ENCODE data around the gene ADGRD1. TPM values are rescaled to one million over a fixed set of nuclear protein-coding genes. Genes with fewer than 3 reads are reported as not detected.

The ADGRD1 gene
- total RNA-seq, 1 donor from 2014 or later: 1.0 TPM

DNA sequence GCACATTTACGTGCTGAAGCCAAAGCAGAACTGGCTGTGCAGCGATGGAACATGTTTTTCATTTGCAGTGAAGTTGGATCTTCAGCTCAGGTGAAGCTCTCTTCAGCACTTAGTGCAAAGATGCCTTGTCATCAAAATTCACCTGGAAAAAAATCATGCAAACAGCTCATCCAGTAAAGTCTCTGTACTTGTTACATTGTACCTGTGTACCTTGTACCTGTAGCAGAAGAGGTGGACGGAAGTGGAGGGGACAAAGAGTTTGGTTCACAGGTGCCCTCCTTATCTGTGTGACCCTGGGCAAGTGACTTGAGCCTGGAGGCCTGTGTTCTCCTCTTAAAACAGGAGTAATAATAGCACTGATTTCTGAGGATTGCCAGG is 54.0 kb downstream of the ADGRD1 start:
- no peak for DNase-seq (ENCODE audit: extremely low spot score, unreplicated experiment)
- TF ChIP-seq, protein P1, sequence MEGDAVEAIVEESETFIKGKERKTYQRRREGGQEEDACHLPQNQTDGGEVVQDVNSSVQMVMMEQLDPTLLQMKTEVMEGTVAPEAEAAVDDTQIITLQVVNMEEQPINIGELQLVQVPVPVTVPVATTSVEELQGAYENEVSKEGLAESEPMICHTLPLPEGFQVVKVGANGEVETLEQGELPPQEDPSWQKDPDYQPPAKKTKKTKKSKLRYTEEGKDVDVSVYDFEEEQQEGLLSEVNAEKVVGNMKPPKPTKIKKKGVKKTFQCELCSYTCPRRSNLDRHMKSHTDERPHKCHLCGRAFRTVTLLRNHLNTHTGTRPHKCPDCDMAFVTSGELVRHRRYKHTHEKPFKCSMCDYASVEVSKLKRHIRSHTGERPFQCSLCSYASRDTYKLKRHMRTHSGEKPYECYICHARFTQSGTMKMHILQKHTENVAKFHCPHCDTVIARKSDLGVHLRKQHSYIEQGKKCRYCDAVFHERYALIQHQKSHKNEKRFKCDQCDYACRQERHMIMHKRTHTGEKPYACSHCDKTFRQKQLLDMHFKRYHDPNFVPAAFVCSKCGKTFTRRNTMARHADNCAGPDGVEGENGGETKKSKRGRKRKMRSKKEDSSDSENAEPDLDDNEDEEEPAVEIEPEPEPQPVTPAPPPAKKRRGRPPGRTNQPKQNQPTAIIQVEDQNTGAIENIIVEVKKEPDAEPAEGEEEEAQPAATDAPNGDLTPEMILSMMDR (IDR thresholded peaks at IDR 0.05): no peak
- no peak overlapping the region for H3K4me3 Mint-ChIP-seq (ENCODE audit: unreplicated experiment)
- no peaks in the 10 kb centered on the region for H3K4me1 Mint-ChIP-seq (ENCODE audit: unreplicated experiment)
- H3K27ac Mint-ChIP-seq (ENCODE audit: unreplicated experiment): no peak overlapping the region
- no peaks in the 10 kb centered on the region for H3K9me3 Mint-ChIP-seq (ENCODE audit: unreplicated experiment)
- H3K27me3 Mint-ChIP-seq (ENCODE audit: unreplicated experiment): peaks cover 3% of the 10 kb centered on the region
- H3K36me3 Mint-ChIP-seq (ENCODE audit: unreplicated experiment): no peaks in the 10 kb centered on the region

DNA sequence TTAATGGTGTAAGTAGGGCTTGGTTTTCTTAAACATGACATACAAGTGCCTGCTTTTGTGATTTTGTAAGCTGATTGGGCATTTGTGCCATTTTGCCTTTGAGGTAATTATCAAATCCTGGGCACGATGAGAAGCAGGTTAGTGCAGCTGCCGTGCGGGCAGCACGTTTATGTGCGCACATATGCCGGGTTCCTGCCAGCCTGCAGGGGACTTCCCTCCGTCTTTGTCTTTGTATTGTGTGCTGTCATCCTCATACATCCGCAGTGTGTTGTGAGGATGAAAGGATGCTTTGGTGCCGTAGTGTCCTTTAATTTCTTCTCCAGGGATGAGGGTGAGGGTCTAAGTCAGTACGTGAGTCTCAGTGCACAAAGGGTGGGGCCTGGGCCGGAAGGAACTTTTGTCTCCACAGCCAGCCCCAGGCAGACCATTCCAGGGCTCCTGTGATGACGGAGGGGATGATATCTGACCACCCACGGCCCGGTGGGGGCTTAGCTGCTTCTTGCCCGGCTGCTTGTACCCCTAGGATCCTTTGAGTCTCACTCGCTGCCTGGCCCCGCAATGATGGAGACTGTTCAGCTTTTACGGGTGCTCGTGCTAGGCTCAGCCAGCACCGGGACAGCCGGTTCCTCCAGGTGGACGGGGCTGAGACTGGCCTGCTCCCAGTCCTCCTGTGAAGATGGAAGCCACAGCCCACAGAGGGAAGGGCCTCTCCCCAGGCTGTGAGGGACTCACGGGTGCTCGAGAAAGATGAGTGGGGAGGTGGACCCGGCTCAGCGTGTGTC is 54.6 kb downstream of the ADGRD1 start:
- H3K27ac Mint-ChIP-seq (ENCODE audit: unreplicated experiment): no peak overlapping the region
- no peaks in the 10 kb centered on the region for H3K9me3 Mint-ChIP-seq (ENCODE audit: unreplicated experiment)
- TF ChIP-seq, protein P1 (IDR thresholded peaks at IDR 0.05): no peak
- H3K27me3 Mint-ChIP-seq (ENCODE audit: unreplicated experiment): peaks cover 3% of the 10 kb centered on the region
- no peak for DNase-seq (ENCODE audit: extremely low spot score, unreplicated experiment)
- no peak overlapping the region for H3K4me3 Mint-ChIP-seq (ENCODE audit: unreplicated experiment)
- no peaks in the 10 kb centered on the region for H3K4me1 Mint-ChIP-seq (ENCODE audit: unreplicated experiment)
- H3K36me3 Mint-ChIP-seq (ENCODE audit: unreplicated experiment): no peaks in the 10 kb centered on the region

DNA sequence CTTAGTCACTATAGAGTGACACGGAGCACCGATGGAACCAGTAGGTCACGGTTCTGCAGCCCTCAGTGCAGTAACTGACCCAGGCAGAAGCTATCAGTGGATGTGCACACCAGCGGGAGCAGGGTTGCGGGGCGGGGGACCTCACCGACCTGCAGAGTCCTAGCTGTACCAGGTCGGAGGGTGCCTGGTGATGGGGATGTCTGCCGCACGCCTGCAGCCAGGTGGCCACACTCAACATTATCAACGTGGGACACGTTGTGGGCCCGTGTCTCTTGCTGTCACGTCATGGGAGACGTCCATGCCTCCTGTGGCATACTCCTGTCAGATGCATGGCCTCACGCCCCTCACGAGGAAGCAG is 55.2 kb downstream of the ADGRD1 start:
- H3K4me1 Mint-ChIP-seq (ENCODE audit: unreplicated experiment): no peaks in the 10 kb centered on the region
- peaks cover 3% of the 10 kb centered on the region for H3K27me3 Mint-ChIP-seq (ENCODE audit: unreplicated experiment)
- H3K36me3 Mint-ChIP-seq (ENCODE audit: unreplicated experiment): no peaks in the 10 kb centered on the region
- no peak for DNase-seq (ENCODE audit: extremely low spot score, unreplicated experiment)
- no peak overlapping the region for H3K27ac Mint-ChIP-seq (ENCODE audit: unreplicated experiment)
- no peaks in the 10 kb centered on the region for H3K9me3 Mint-ChIP-seq (ENCODE audit: unreplicated experiment)
- H3K4me3 Mint-ChIP-seq (ENCODE audit: unreplicated experiment): no peak overlapping the region
- TF ChIP-seq, protein P1 (IDR thresholded peaks at IDR 0.05): no peak

DNA sequence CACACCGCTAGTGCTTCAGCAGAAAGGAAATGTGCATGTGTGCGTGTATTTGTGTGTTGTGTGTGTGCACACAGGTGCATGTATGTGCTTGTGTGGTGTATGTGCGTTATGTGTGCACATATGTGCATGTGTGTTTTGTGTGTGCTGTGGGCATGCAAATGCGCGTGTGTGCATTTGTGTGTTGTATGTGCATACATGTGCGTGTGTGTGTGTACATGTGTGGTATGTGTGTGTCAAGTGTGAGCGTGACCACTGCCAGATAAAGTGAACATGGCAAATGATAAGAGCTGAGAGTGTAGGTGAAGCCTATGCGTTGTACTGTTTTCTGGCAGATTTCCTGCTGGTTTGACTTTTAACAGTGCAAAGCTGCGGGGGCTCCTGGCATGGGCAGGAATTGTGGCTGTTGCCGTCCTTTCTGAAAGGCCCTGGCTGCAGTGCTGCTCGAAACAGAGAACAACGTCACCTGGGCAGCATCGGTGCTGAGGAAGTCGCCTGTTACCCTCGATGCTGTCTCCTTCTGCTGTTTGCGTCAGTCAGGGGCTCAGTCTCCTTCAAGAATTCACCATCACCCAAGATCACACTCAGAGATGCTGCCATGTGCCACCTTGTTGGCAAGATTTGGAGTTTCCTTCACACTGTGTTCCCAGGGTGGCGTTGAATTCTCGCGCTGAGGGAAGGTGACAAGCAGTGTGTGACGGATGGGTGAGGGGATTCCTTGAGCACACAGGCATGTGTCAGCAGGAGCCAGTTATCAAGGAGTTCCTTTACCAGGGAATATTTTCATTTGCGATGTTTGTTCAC is 56.1 kb downstream of the ADGRD1 start:
- H3K27me3 Mint-ChIP-seq (ENCODE audit: unreplicated experiment): peaks cover 3% of the 10 kb centered on the region
- no peaks in the 10 kb centered on the region for H3K36me3 Mint-ChIP-seq (ENCODE audit: unreplicated experiment)
- no peak overlapping the region for H3K4me3 Mint-ChIP-seq (ENCODE audit: unreplicated experiment)
- TF ChIP-seq, protein P1 (IDR thresholded peaks at IDR 0.05): no peak
- no peak overlapping the region for H3K27ac Mint-ChIP-seq (ENCODE audit: unreplicated experiment)
- no peaks in the 10 kb centered on the region for H3K9me3 Mint-ChIP-seq (ENCODE audit: unreplicated experiment)
- no peaks in the 10 kb centered on the region for H3K4me1 Mint-ChIP-seq (ENCODE audit: unreplicated experiment)
- DNase-seq (ENCODE audit: extremely low spot score, unreplicated experiment): no peak

Data from osteocyte (in vitro differentiated cells).